ENCODE results near the gene ABCC9.

ABCC9 gene

GRCh38 chr12:21891751-21892217, 49.4 kb downstream of the ABCC9 start:
- no peak overlapping the region for H3K4me3 ChIP-seq (ENCODE audit: low read depth in 1 of 2, low read length in 1 of 2)
- no peaks in the 10 kb centered on the region for H3K4me1 ChIP-seq (ENCODE audit: control insufficient read depth in 1 of 2, insufficient read depth in 1 of 2, low read depth in 1 of 2, low read length in 1 of 2)
- H3K36me3 ChIP-seq: no peaks in the 10 kb centered on the region
- H3K27me3 ChIP-seq: no peaks in the 10 kb centered on the region
- no peak overlapping the region for H3K27ac ChIP-seq
- TF ChIP-seq CTCF (IDR thresholded peaks at IDR 0.05): no peak
- no peaks in the 10 kb centered on the region for H3K9me3 ChIP-seq

- Histone ChIP-seq H3K9me3 (no peaks in the 10 kb centered on the region), H3K36me3 (no peaks in the 10 kb centered on the region), H3K4me1 (ENCODE audit: control insufficient read depth in 1 of 2, insufficient read depth in 1 of 2, low read depth in 1 of 2, low read length in 1 of 2) (no peaks in the 10 kb centered on the region), H3K27me3 (no peaks in the 10 kb centered on the region), H3K27ac (no peak overlapping the region), H3K4me3 (ENCODE audit: low read depth in 1 of 2, low read length in 1 of 2) (no peak overlapping the region)
- no peak for TF ChIP-seq CTCF (IDR thresholded peaks at IDR 0.05)
These were observed 52.9 kb downstream of the ABCC9 start for GRCh38 chr12:21888276-21888863.

DNA sequence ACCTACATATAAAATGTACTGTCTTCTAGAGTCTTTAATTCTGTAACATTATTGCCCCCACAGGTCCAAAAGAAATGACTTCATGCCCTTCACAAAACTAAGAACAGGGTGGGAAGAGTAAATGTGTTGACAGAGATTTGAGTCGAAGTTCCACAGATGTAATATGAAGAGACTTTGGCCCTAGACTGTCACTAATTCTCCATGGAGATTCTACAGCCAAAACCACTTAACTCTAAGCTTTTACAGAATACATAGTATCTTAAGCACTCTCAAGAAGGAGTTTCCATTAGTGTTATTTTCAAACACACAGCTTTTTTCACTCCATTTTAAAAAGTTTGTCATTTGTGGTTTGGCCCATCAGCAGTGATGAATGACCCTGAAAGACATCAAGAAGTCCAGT, 56.3 kb downstream of the ABCC9 start:
- H3K27ac ChIP-seq: no peak overlapping the region
- no peak overlapping the region for H3K4me3 ChIP-seq (ENCODE audit: low read depth in 1 of 2, low read length in 1 of 2)
- no peaks in the 10 kb centered on the region for H3K9me3 ChIP-seq
- TF ChIP-seq CTCF (IDR thresholded peaks at IDR 0.05): no peak
- no peaks in the 10 kb centered on the region for H3K27me3 ChIP-seq
- H3K4me1 ChIP-seq (ENCODE audit: control insufficient read depth in 1 of 2, insufficient read depth in 1 of 2, low read depth in 1 of 2, low read length in 1 of 2): no peaks in the 10 kb centered on the region
- no peaks in the 10 kb centered on the region for H3K36me3 ChIP-seq

DNA sequence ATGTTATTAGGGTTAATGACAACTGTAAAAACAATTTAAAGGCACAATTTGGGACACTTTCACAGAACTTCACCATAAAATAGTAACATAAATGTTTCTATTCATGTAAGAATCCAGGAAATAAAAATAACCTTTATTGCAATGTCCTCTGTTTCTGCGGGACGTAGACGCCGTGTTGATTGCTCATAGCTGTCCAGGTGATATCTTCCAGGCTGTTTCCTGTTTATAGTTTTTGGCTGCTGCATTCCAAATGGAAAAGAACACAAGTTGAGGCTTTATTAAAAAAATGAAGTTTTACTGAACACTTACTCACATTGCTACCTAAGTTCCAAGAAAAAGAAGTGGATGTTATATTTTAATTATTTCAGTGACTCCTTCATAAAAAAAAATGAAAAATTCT, 58.6 kb downstream of the ABCC9 start:
- no peaks in the 10 kb centered on the region for H3K4me1 ChIP-seq (ENCODE audit: control insufficient read depth in 1 of 2, insufficient read depth in 1 of 2, low read depth in 1 of 2, low read length in 1 of 2)
- no peak overlapping the region for H3K4me3 ChIP-seq (ENCODE audit: low read depth in 1 of 2, low read length in 1 of 2)
- H3K36me3 ChIP-seq: no peaks in the 10 kb centered on the region
- H3K9me3 ChIP-seq: no peaks in the 10 kb centered on the region
- H3K27ac ChIP-seq: no peak overlapping the region
- no peaks in the 10 kb centered on the region for H3K27me3 ChIP-seq
- no peak for TF ChIP-seq CTCF (IDR thresholded peaks at IDR 0.05)

- Histone ChIP-seq H3K4me1 (ENCODE audit: control insufficient read depth in 1 of 2, insufficient read depth in 1 of 2, low read depth in 1 of 2, low read length in 1 of 2) (no peaks in the 10 kb centered on the region), H3K36me3 (no peaks in the 10 kb centered on the region), H3K9me3 (no peaks in the 10 kb centered on the region), H3K27ac (no peak overlapping the region), H3K27me3 (no peaks in the 10 kb centered on the region), H3K4me3 (ENCODE audit: low read depth in 1 of 2, low read length in 1 of 2) (no peak overlapping the region)
- no peak for TF ChIP-seq CTCF (IDR thresholded peaks at IDR 0.05)
These were observed 59.3 kb downstream of the ABCC9 start for GRCh38 chr12:21881965-21882364.

DNA sequence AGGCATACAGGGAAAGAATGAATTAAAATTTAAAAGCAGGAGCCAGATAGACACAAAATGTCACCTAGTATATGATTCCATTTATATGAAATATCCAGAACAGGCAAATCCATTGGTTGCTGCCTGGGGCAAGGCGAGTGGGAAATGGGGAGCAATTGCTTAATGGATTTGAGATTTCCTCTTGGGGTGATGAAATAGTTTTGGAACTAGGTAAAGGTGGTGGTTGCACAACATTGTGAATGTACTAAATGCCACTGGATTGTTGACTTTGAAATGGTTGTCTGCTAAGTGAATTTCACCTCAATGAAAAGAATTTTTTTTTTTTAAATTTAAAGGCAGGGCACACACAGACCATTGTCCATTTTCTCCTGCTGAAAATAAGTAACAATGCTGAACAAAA, 61.9 kb downstream of the ABCC9 start:
- no peaks in the 10 kb centered on the region for H3K36me3 ChIP-seq
- no peaks in the 10 kb centered on the region for H3K4me1 ChIP-seq (ENCODE audit: control insufficient read depth in 1 of 2, insufficient read depth in 1 of 2, low read depth in 1 of 2, low read length in 1 of 2)
- no peak for TF ChIP-seq CTCF (IDR thresholded peaks at IDR 0.05)
- no peak overlapping the region for H3K4me3 ChIP-seq (ENCODE audit: low read depth in 1 of 2, low read length in 1 of 2)
- no peaks in the 10 kb centered on the region for H3K27me3 ChIP-seq
- H3K9me3 ChIP-seq: no peaks in the 10 kb centered on the region
- H3K27ac ChIP-seq: no peak overlapping the region

Measured in neutrophil (primary cell).